ENCODE measurements around the gene RNF41. TPM values are rescaled to one million over a fixed set of nuclear protein-coding genes. Genes with fewer than 3 reads are reported as not detected.

The RNF41 gene
- total RNA-seq, 1 donor from 2014 or later = 48.6 TPM

GRCh38 chr12:56160193-56160763 lies 61.4 kb downstream of the RNF41 start:
- peaks cover 34% of the 10 kb centered on the region for H3K36me3 Mint-ChIP-seq (ENCODE audit: low read depth)
- no peak for DNase-seq (ENCODE audit: low read depth, low spot score)
- peaks cover 60% of the 10 kb centered on the region for H3K4me1 Mint-ChIP-seq
- no peak for TF ChIP-seq CTCF (conservative IDR thresholded peaks at IDR 0.05)
- H3K27me3 Mint-ChIP-seq (ENCODE audit: low read depth) = peaks cover 18% of the 10 kb centered on the region
- no peaks in the 10 kb centered on the region for H3K9me3 Mint-ChIP-seq
- peak overlapping the region; percentile 51 for H3K27ac Mint-ChIP-seq (ENCODE audit: unreplicated experiment)
- H3K4me3 Mint-ChIP-seq = peak overlapping the region; percentile 95

GRCh38 chr12:56159482-56160192 lies 62.1 kb downstream of the RNF41 start:
- no peak for TF ChIP-seq CTCF (conservative IDR thresholded peaks at IDR 0.05)
- H3K4me3 Mint-ChIP-seq = peak overlapping the region; percentile 95
- DNase-seq (ENCODE audit: low read depth, low spot score) = no peak
- peak overlapping the region; percentile 99 for H3K27ac Mint-ChIP-seq (ENCODE audit: unreplicated experiment)
- peaks cover 18% of the 10 kb centered on the region for H3K27me3 Mint-ChIP-seq (ENCODE audit: low read depth)
- H3K4me1 Mint-ChIP-seq = peaks cover 66% of the 10 kb centered on the region
- H3K9me3 Mint-ChIP-seq = no peaks in the 10 kb centered on the region
- peaks cover 37% of the 10 kb centered on the region for H3K36me3 Mint-ChIP-seq (ENCODE audit: low read depth)

GRCh38 chr12:56158926-56159461 lies 62.7 kb downstream of the RNF41 start:
- peak overlapping the region; percentile 95 for H3K4me3 Mint-ChIP-seq

GRCh38 chr12:56158029-56158925 lies 63.4 kb downstream of the RNF41 start, which contains the start of gene MYL6:
MYL6 (plus strand) TSS chr12:56158359; CDS start chr12:56158402, 43 bp downstream.
- Mint-ChIP-seq H3K9me3 (no peaks in the 10 kb centered on the region), H3K4me3 (peak within 1 kb of the TSS; percentile 95), H3K27ac (ENCODE audit: unreplicated experiment) (peak within 1 kb of the TSS; percentile 99), H3K4me1 (peaks cover 77% of the 10 kb centered on the region), H3K27me3 (ENCODE audit: low read depth) (peaks cover 8% of the 10 kb centered on the region), H3K36me3 (ENCODE audit: low read depth) (peaks cover 31% of the 10 kb centered on the region)
- TF ChIP-seq CTCF (conservative IDR thresholded peaks at IDR 0.05) = no peak
- DNase-seq (ENCODE audit: low read depth, low spot score) = peak; percentile 81

More at GRCh38 chr12:56158926-56159461, 62.7 kb downstream of the RNF41 start:
- Mint-ChIP-seq H3K36me3 (ENCODE audit: low read depth) (peaks cover 37% of the 10 kb centered on the region), H3K4me1 (peaks cover 70% of the 10 kb centered on the region), H3K27me3 (ENCODE audit: low read depth) (peaks cover 15% of the 10 kb centered on the region), H3K27ac (ENCODE audit: unreplicated experiment) (peak overlapping the region; percentile 99), H3K9me3 (no peaks in the 10 kb centered on the region)
- DNase-seq (ENCODE audit: low read depth, low spot score) = peak; percentile 43
- TF ChIP-seq CTCF (conservative IDR thresholded peaks at IDR 0.05) = no peak
